H1 (cell line): Measurements from ENCODE around the gene GPRASP1. TPM values are rescaled to one million over a fixed set of nuclear protein-coding genes. Genes with fewer than 3 reads are reported as not detected.

Source experiments
- CTCF ChIA-PET: fragments of 300-600 bp; sonication (Branson Sonifier 250); formaldehyde crosslinking; loops from one replicate; lab custom pipeline; 2021; ENCODE audit not compliant: partially characterized antibody; lab: Charles Lee
- POLR2A ChIA-PET: fragments of 300-600 bp; sonication (Branson Sonifier 250); formaldehyde crosslinking; loops from one replicate; lab custom pipeline; 2021; ENCODE audit warnings: inconsistent platforms; ENCODE audit not compliant: partially characterized antibody; lab: Charles Lee
- DNase-seq, 2 experiments: peaks; one replicate each; pipeline versions ENCODE4 v3.0.0 to v3.0.0-alpha.2; 2010 to 2022; ENCODE audit warnings: low spot score in 2 of 2, low read depth in 1 of 2, mixed read lengths in 1 of 2
- FAIRE-seq: peaks from 2 replicates; lab custom pipeline; 2011; peaks lifted over from hg19 to GRCh38; lab: Jason Lieb, UNC
- H2AFZ ChIP-seq: 2 replicates; pipeline ENCODE4 v1.8.1; 2012; ENCODE audit warnings: low read length, inconsistent platforms
- H2AK5ac ChIP-seq: 2 replicates; pipeline ENCODE4 v1.6.1; 2013; ENCODE audit warnings: low read depth, low read length
- H2BK120ac ChIP-seq: replicated peaks from 2 replicates; pipeline ENCODE3; 2013; ENCODE audit warnings: low read depth, low read length, inconsistent platforms
- H2BK12ac ChIP-seq: 2 replicates; pipeline ENCODE4 v1.6.1; 2013; ENCODE audit warnings: low read depth, low read length
- H2BK15ac ChIP-seq: 2 replicates; pipeline ENCODE4 v1.6.1; 2013; ENCODE audit warnings: low read length
- H2BK20ac ChIP-seq: 2 replicates; pipeline ENCODE4 v1.6.1; 2013; ENCODE audit warnings: low read length
- H2BK5ac ChIP-seq: 2 replicates; pipeline ENCODE4 v1.6.1; 2013; ENCODE audit warnings: low read depth, low read length
- H3K14ac ChIP-seq: 2 replicates; pipeline ENCODE4 v1.6.1; 2013; ENCODE audit warnings: inconsistent platforms; ENCODE audit not compliant: insufficient read length
- H3K18ac ChIP-seq: 2 replicates; pipeline ENCODE4 v1.6.1; 2013; ENCODE audit warnings: low read length; ENCODE audit errors: extremely low read depth
- H3K23ac ChIP-seq: 2 replicates; pipeline ENCODE4 v1.6.1; 2013; ENCODE audit warnings: inconsistent platforms; ENCODE audit not compliant: insufficient read length
- H3K23me2 ChIP-seq: 2 replicates; pipeline ENCODE4 v1.6.1; 2013; ENCODE audit warnings: low read depth, low read length
- H3K27ac ChIP-seq: 2 replicates; pipeline ENCODE4 v1.6.1; 2011; ENCODE audit warnings: low read depth, low read length, inconsistent platforms
- H3K27me3 ChIP-seq, 4 experiments: replicated peaks in 1 of 4; 1 replicate in 1 of 4; 2 replicates in 3 of 4; pipeline versions ENCODE4 v1.6.1 to v1.8.1; 2011 to 2013; ENCODE audit warnings: low read length in 3 of 4, mild to moderate bottlenecking in 3 of 4, inconsistent platforms in 2 of 4, mixed read lengths in 2 of 4, moderate library complexity in 1 of 4; ENCODE audit not compliant: control insufficient read depth in 3 of 4, insufficient read depth in 3 of 4; ENCODE audit errors: extremely low read depth in 1 of 4
- H3K36me3 ChIP-seq, 4 experiments: 2 replicates each; pipeline versions ENCODE4 v1.6.1 to v1.8.1; 2011 to 2013; ENCODE audit warnings: mild to moderate bottlenecking in 4 of 4, low read length in 3 of 4, moderate library complexity in 2 of 4, control low read depth in 1 of 4, inconsistent platforms in 1 of 4; ENCODE audit not compliant: insufficient read depth in 4 of 4, control insufficient read depth in 2 of 4
- H3K4ac ChIP-seq: replicated peaks from 2 replicates; pipeline ENCODE3; 2013; ENCODE audit warnings: low read length, low read depth, mixed read lengths, inconsistent platforms; ENCODE audit not compliant: insufficient read length
- H3K4me1 ChIP-seq, 4 experiments: replicated peaks in 1 of 4; 1 replicate in 1 of 4; 2 replicates in 3 of 4; pipeline versions ENCODE4 v1.6.1 to v1.8.1; 2011 to 2013; ENCODE audit warnings: low read length in 3 of 4, inconsistent platforms in 2 of 4, mixed read lengths in 1 of 4; ENCODE audit not compliant: insufficient read depth in 4 of 4, control insufficient read depth in 3 of 4
- H3K4me2 ChIP-seq, 2 experiments: 2 replicates each; pipeline versions ENCODE4 v1.6.1 to v1.8.1; 2011 to 2013; ENCODE audit warnings: low read depth in 2 of 2, low read length in 2 of 2, control low read depth in 1 of 2, inconsistent platforms in 1 of 2, mild to moderate bottlenecking in 1 of 2; ENCODE audit not compliant: insufficient read depth in 1 of 2
- H3K4me3 ChIP-seq, 4 experiments: fragments of 200-600, 300-600 bp in 1 of 4; sonication (generic), shearing (Covaris generic), sonication (Bioruptor Twin) in 1 of 4; 2 replicates each; pipeline versions ENCODE4 v1.5.1 to v1.8.1; 2011 to 2016; ENCODE audit warnings: low read length in 4 of 4, low read depth in 3 of 4, control low read depth in 2 of 4, inconsistent platforms in 2 of 4, mild to moderate bottlenecking in 2 of 4, mixed read lengths in 1 of 4, moderate library complexity in 1 of 4; ENCODE audit not compliant: insufficient read depth in 2 of 4; ENCODE audit errors: extremely low read depth in 1 of 4
- H3K56ac ChIP-seq: replicated peaks from 2 replicates; pipeline ENCODE3; 2013; ENCODE audit warnings: low read depth, mild to moderate bottlenecking, mixed read lengths, low read length, inconsistent platforms; ENCODE audit not compliant: insufficient read length
- H3K79me1 ChIP-seq: 2 replicates; pipeline ENCODE4 v1.6.1; 2013; ENCODE audit warnings: low read depth, low read length, control low read depth
- H3K79me2 ChIP-seq, 2 experiments: 2 replicates each; pipeline versions ENCODE4 v1.6.1 to v1.8.1; 2012 to 2013; ENCODE audit warnings: low read length in 2 of 2, mild to moderate bottlenecking in 2 of 2, inconsistent platforms in 1 of 2; ENCODE audit not compliant: insufficient read depth in 2 of 2, control insufficient read depth in 1 of 2
- H3K9ac ChIP-seq, 4 experiments: replicated peaks in 1 of 4; 1 replicate in 1 of 4; 2 replicates in 3 of 4; pipeline versions ENCODE4 v1.6.1 to v1.8.1; 2011 to 2013; ENCODE audit warnings: low read depth in 3 of 4, low read length in 3 of 4, control low read depth in 2 of 4, mild to moderate bottlenecking in 2 of 4, moderate library complexity in 2 of 4, inconsistent platforms in 1 of 4; ENCODE audit errors: extremely low read depth in 1 of 4
- H3K9me3 ChIP-seq, 2 experiments: 2 replicates each; pipeline versions ENCODE4 v1.6.1 to v1.8.1; 2012 to 2013; ENCODE audit warnings: mild to moderate bottlenecking in 2 of 2, moderate library complexity in 2 of 2, control low read depth in 1 of 2, inconsistent platforms in 1 of 2, low read depth in 1 of 2, low read length in 1 of 2, mixed read lengths in 1 of 2; ENCODE audit not compliant: insufficient read depth in 2 of 2
- H4K20me1 ChIP-seq, 2 experiments: replicated peaks in 1 of 2; 2 replicates each; pipeline versions ENCODE3 to v1.8.1; 2011 to 2013; ENCODE audit warnings: inconsistent platforms in 2 of 2, low read length in 2 of 2, mild to moderate bottlenecking in 1 of 2; ENCODE audit not compliant: insufficient read depth in 2 of 2, control insufficient read depth in 1 of 2
- H4K5ac ChIP-seq: 2 replicates; pipeline ENCODE4 v1.6.1; 2013; ENCODE audit warnings: low read length, low read depth, mixed read lengths, inconsistent platforms; ENCODE audit not compliant: insufficient read length
- H4K8ac ChIP-seq: 2 replicates; pipeline ENCODE4 v1.8.0; 2013; ENCODE audit warnings: mild to moderate bottlenecking, moderate library complexity, low read length, inconsistent platforms; ENCODE audit not compliant: insufficient read depth; ENCODE audit errors: extremely low read depth
- H4K91ac ChIP-seq: replicated peaks from 2 replicates; pipeline ENCODE3; 2013; ENCODE audit warnings: low read length, mixed read lengths, inconsistent platforms; ENCODE audit not compliant: insufficient read length
- CBX8 ChIP-seq: fragments of 300-800, 300-1000 bp; sonication (generic); IDR thresholded peaks from 2 replicates; pipeline ENCODE4 v1.7.1; 2016; ENCODE audit warnings: low read depth, low read length, borderline replicate concordance
- EP300 ChIP-seq, 2 experiments: IDR thresholded peaks; 1 replicate in 1 of 2; 2 replicates in 1 of 2; pipeline ENCODE4 v1.6.1; 2011 to 2012; ENCODE audit warnings: low read depth in 2 of 2, low read length in 2 of 2, mild to moderate bottlenecking in 2 of 2, borderline replicate concordance in 1 of 2, inconsistent platforms in 1 of 2, moderate library complexity in 1 of 2
- GABPA ChIP-seq: IDR thresholded peaks from 2 replicates; pipeline ENCODE4 v1.6.1; 2011; ENCODE audit warnings: mild to moderate bottlenecking, low read length, moderate library complexity, borderline replicate concordance; ENCODE audit not compliant: insufficient read depth
- HDAC2 ChIP-seq, 2 experiments: fragments of 300-600 bp in 1 of 2; sonication (generic) in 1 of 2; IDR thresholded peaks; 2 replicates each; pipeline ENCODE4 v1.6.1; 2011 to 2012; ENCODE audit warnings: low read depth in 2 of 2, low read length in 2 of 2, mild to moderate bottlenecking in 2 of 2, moderate library complexity in 2 of 2, borderline replicate concordance in 1 of 2, inconsistent platforms in 1 of 2
- JUN ChIP-seq: IDR thresholded peaks from 2 replicates; pipeline ENCODE4 v1.6.1; 2011; ENCODE audit warnings: low read depth, mild to moderate bottlenecking, improper control_type of control experiment, low read length
- KDM5A ChIP-seq: fragments of 200-600 bp; IDR thresholded peaks from 2 replicates; pipeline ENCODE4 v1.7.1; 2012; ENCODE audit warnings: mild to moderate bottlenecking, low read length, inconsistent platforms, mixed read lengths
- NANOG ChIP-seq: IDR thresholded peaks from 2 replicates; pipeline ENCODE4 v1.6.1; 2011; ENCODE audit warnings: low read length, low read depth, mild to moderate bottlenecking, inconsistent platforms; ENCODE audit not compliant: insufficient read depth, poor library complexity, severe bottlenecking
- PHF8 ChIP-seq: fragments of 200-600 bp; sonication (generic); conservative IDR thresholded peaks from 2 replicates; pipeline ENCODE4 v1.7.1; 2012; ENCODE audit warnings: low read depth, mild to moderate bottlenecking, inconsistent platforms, low read length, moderate library complexity
- RBBP5 ChIP-seq: IDR thresholded peaks from 2 replicates; pipeline ENCODE4 v1.7.1; 2012; ENCODE audit warnings: low read depth, mild to moderate bottlenecking, inconsistent platforms, low read length, moderate library complexity, borderline replicate concordance
- RFX5 ChIP-seq: IDR thresholded peaks from 2 replicates; pipeline ENCODE4 v1.6.1; 2011; ENCODE audit warnings: low read depth, low read length, improper control_type of control experiment, borderline replicate concordance
- SRF ChIP-seq: IDR thresholded peaks from 2 replicates; pipeline ENCODE4 v1.6.1; 2011; ENCODE audit warnings: mild to moderate bottlenecking, low read depth, low read length, moderate library complexity
- WGBS, 2 experiments: shearing (Covaris generic) in 1 of 2; methylation state at CpG; one replicate each; pipeline versions ENCODE4 v1.1.6 to v1.1.7; 2013 to 2015; ENCODE audit warnings: low lambda C conversion rate in 2 of 2, mixed read lengths in 2 of 2, inconsistent platforms in 1 of 2, low coverage in 1 of 2, missing lambda C conversion rate in 1 of 2; ENCODE audit not compliant: insufficient replicate concordance in 2 of 2, insufficient coverage in 1 of 2, insufficient read length in 1 of 2; ENCODE audit errors: extremely low coverage in 1 of 2, missing lambda C conversion rate in 1 of 2; 5-methylcytosine and 5-hydroxymethylcytosine counted together
- polyA plus RNA-seq, 7 experiments: library from polyadenylated mRNA; depleted of rRNA in 3 of 7; stranded (reverse) in 5 of 7; unstranded in 2 of 7; fragments of >200 nt in 5 of 7; fragments of 200-250 nt in 2 of 7; gene quantifications; 1 replicate in 5 of 7; 2 replicates in 1 of 7; 4 replicates in 1 of 7; pipeline versions ENCODE4 v1.2.1 to v1.2.3, GENCODE V29; 2011 to 2013; ENCODE audit warnings: missing spikeins in 2 of 7, mixed read lengths in 2 of 7
- total RNA-seq: library from RNA; stranded (reverse); fragmentation: NEBNext Ultra II Directional; extraction: Animal tissue kit (Norgen Biotek cat#: 25700); gene quantifications from 2 replicates; pipeline ENCODE4 v1.2.1, GENCODE V29; 2021
- TF ChIP-seq, protein P1 (sequence below): IDR thresholded peaks from 2 replicates; pipeline ENCODE4 v1.6.1; 2011; ENCODE audit warnings: low read length, improper control_type of control experiment

The GPRASP1 gene
- total and polyA plus RNA-seq, 2 of the 8 experiments (the other 6 are each of a cell fraction or from before 2014, with no cell fraction given) = 0.65 to 2.0 TPM

DNA sequence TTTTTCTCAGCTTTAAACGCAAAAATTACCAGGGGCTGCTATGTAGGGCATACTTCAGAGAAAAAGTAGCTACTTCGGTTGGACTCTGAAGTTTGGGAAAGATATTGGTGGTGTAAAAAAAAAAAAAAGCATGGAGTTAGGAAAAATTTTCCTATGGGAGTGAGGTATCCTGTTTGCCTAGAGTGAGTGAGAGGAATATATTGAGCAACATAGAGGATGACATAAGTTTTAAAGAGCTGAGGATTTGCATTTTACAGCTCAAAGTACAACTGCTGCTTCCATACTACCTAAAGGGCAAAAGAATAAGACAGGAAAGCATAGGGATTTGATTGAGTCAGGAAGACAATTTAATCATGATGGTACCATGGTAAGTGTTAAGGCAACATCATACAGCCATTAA lies 7.3 kb downstream of the GPRASP1 start:
- H4K8ac ChIP-seq = no peak overlapping the region
- no peaks in the 10 kb centered on the region for H3K79me2 ChIP-seq
- POLR2A ChIA-PET = no interaction called here
- no peak overlapping the region for H2AK5ac ChIP-seq
- H3K9ac ChIP-seq = no peak overlapping the region
- H3K4ac ChIP-seq = no peak overlapping the region
- no peak overlapping the region for H4K91ac ChIP-seq
- H3K27me3 ChIP-seq = no peaks in the 10 kb centered on the region
- no peak overlapping the region for H3K27ac ChIP-seq
- H2BK120ac ChIP-seq = no peak overlapping the region
- CTCF ChIA-PET = interaction anchor here (0.5 to 0.9 kb wide), 3 partner anchors 15 to 539 kb away, joined by 3 to 4 read pairs (median 3); no protein-coding TSS in a partner anchor
- no peak overlapping the region for H2AFZ ChIP-seq
- H3K36me3 ChIP-seq = no peaks in the 10 kb centered on the region
- no peak overlapping the region for H4K5ac ChIP-seq
- H4K20me1 ChIP-seq = no peaks in the 10 kb centered on the region
- H3K4me2 ChIP-seq = no peak overlapping the region
- H2BK12ac ChIP-seq = no peak overlapping the region
- H2BK5ac ChIP-seq = no peak overlapping the region
- H3K79me1 ChIP-seq = no peaks in the 10 kb centered on the region
- H3K14ac ChIP-seq = no peak overlapping the region
- 78% methylated on average over 2 of the region's 2 CpGs; no CpG with 5 or more reads in 1 of the 2 experiments for WGBS, 2 experiments
- no peak overlapping the region for H2BK20ac ChIP-seq
- H3K23ac ChIP-seq = no peak overlapping the region
- H3K18ac ChIP-seq = no peak overlapping the region
- H3K4me3 ChIP-seq = no peak overlapping the region
- H3K23me2 ChIP-seq = 0 out of 2 replicates have a peak, but pooled peaks cover 5% of the 10 kb centered on the region
- DNase-seq (no peak), FAIRE-seq (no peak)
- no peak overlapping the region for H3K56ac ChIP-seq
- H3K9me3 ChIP-seq = no peaks in the 10 kb centered on the region
- no peaks in the 10 kb centered on the region for H3K4me1 ChIP-seq
- no peak overlapping the region for H2BK15ac ChIP-seq
- no peak for TF ChIP-seq EP300 (IDR thresholded peaks at IDR 0.05; ENCODE audit: borderline replicate concordance in 1 of 2, low read depth in 2 of 2, low read length in 2 of 2)
- no peak for TF ChIP-seq RFX5
- no peak for TF ChIP-seq HDAC2 (IDR thresholded peaks at IDR 0.05; ENCODE audit: borderline replicate concordance in 1 of 2, low read depth in 2 of 2, low read length in 2 of 2)
- TF ChIP-seq, protein P1, sequence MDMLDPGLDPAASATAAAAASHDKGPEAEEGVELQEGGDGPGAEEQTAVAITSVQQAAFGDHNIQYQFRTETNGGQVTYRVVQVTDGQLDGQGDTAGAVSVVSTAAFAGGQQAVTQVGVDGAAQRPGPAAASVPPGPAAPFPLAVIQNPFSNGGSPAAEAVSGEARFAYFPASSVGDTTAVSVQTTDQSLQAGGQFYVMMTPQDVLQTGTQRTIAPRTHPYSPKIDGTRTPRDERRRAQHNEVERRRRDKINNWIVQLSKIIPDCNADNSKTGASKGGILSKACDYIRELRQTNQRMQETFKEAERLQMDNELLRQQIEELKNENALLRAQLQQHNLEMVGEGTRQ = no peak
- no peak for TF ChIP-seq JUN
- TF ChIP-seq NANOG = no peak
- no peak for TF ChIP-seq GABPA
- TF ChIP-seq RBBP5 = no peak
- no peak for TF ChIP-seq SRF
- no peak for TF ChIP-seq KDM5A
- TF ChIP-seq PHF8 = no peak
- TF ChIP-seq CBX8 = no peak
